ENCODE measurements around the gene CCBE1.

Gene CCBE1

DNA sequence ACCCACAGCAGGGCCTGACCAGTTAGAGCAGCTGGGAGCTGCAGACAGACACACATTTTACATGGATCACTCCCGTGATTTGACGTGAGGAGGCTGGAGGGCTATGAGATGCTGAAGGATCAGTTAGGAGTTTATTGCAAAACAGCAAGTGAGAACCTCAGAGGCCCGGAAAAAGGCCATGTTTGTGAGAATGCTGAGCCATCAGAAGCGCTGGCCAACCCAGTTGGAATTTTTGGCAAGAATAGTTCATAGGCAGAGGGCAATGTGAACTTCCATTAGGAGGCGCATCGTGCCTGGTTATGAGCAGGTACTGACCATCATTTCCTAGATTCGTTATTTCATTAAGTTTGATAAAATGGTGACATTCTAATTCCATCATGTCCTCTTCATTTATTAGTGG lies 314.8 kb downstream of the CCBE1 start:
- no peaks in the 10 kb centered on the region for H3K36me3 ChIP-seq (ENCODE audit: control insufficient read depth in 5 of 5, insufficient read depth in 5 of 5, low read length in 5 of 5)
- no peaks in the 10 kb centered on the region for H3K4me1 ChIP-seq (ENCODE audit: control insufficient read depth in 5 of 5, insufficient read depth in 5 of 5, low read length in 5 of 5)
- peaks cover 0 to 7% (median 0%) of the 10 kb centered on the region in 5 donors for H3K27me3 ChIP-seq (ENCODE audit: control insufficient read depth in 5 of 5, insufficient read depth in 4 of 5, low read length in 5 of 5)
- H3K9me3 ChIP-seq (ENCODE audit: control insufficient read depth in 5 of 5, low read length in 5 of 5): no peaks in the 10 kb centered on the region
- no peak overlapping the region for H3K4me3 ChIP-seq (ENCODE audit: low read depth in 1 of 5, low read length in 5 of 5)
- no peak overlapping the region for H3K27ac ChIP-seq (ENCODE audit: low read depth, low read length)
- H3K9ac ChIP-seq (ENCODE audit: low read length in 5 of 5): no peak overlapping the region

DNA sequence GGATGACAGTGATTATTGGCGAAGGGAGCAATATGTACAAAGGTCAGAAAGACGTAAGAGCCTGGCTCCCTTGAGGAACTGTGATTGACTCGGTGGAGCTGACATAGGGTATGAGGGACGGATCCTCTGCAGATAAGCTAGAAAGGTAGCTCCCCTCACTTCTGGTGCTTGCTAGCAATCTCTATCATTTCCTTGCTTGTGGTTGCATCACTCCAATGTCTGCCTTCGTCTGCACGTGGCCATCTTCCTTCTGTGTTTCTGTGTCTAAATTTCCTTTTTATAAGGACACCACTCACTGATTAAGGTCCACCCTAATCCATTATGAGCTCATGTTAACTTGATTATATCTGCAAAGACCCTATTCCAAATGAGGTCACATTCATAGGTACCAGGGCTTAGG lies 315.3 kb downstream of the CCBE1 start:
- Histone ChIP-seq H3K27me3 (ENCODE audit: control insufficient read depth in 5 of 5, insufficient read depth in 4 of 5, low read length in 5 of 5) (peaks cover 0 to 7% (median 0%) of the 10 kb centered on the region in 5 donors), H3K4me1 (ENCODE audit: control insufficient read depth in 5 of 5, insufficient read depth in 5 of 5, low read length in 5 of 5) (no peaks in the 10 kb centered on the region), H3K36me3 (ENCODE audit: control insufficient read depth in 5 of 5, insufficient read depth in 5 of 5, low read length in 5 of 5) (no peaks in the 10 kb centered on the region), H3K4me3 (ENCODE audit: low read depth in 1 of 5, low read length in 5 of 5) (no peak overlapping the region), H3K9ac (ENCODE audit: low read length in 5 of 5) (no peak overlapping the region), H3K9me3 (ENCODE audit: control insufficient read depth in 5 of 5, low read length in 5 of 5) (no peaks in the 10 kb centered on the region), H3K27ac (ENCODE audit: low read depth, low read length) (no peak overlapping the region)
